GM12878 (cell line): ENCODE measurements around the gene WASF2. TPM values are rescaled to one million over a fixed set of nuclear protein-coding genes. Genes with fewer than 3 reads are reported as not detected.

Source experiments
- ATAC-seq: fragments of 200-7000 bp; cut with Tn5 transposase; 3 replicates; pipeline ENCODE4 v1.9.1; 2020; ENCODE audit warnings: mild to moderate bottlenecking, moderate library complexity
- BruUV-seq: library from RNA; stranded (reverse); fragments of 400-500 nt; replicated peaks from 2 replicates; lab custom pipeline; 2021; lab: Mats Ljungman, UMichigan
- CTCF ChIA-PET: fragments of 300-600 bp; sonication (Branson Sonifier 250); formaldehyde crosslinking; extraction: SDS; loops from one replicate; lab custom pipeline; 2021; ENCODE audit warnings: inconsistent platforms; lab: Yijun Ruan, JAX
- POLR2A ChIA-PET: fragments of 350-600 bp; formaldehyde crosslinking; extraction: SDS; loops from one replicate; lab custom pipeline; 2021; ENCODE audit warnings: inconsistent platforms; lab: Charles Lee
- RAD21 ChIA-PET: fragments of 300-600 bp; sonication (Branson Sonifier 250); formaldehyde crosslinking; loops from one replicate; lab custom pipeline; 2023; ENCODE audit warnings: antibody characterized with exemption; ENCODE audit not compliant: unreplicated experiment; lab: Charles Lee
- SMC1A ChIA-PET: fragments of 300-600 bp; sonication (Branson Sonifier 250); formaldehyde crosslinking; loops from one replicate; lab custom pipeline; 2023; ENCODE audit not compliant: unreplicated experiment, uncharacterized antibody; lab: Charles Lee
- DNase-seq: peaks from one replicate; pipeline ENCODE4 v3.0.0-alpha.2; 2011; ENCODE audit warnings: low read depth, low spot score
- FAIRE-seq: peaks from 3 replicates; lab custom pipeline; 2011; peaks lifted over from hg19 to GRCh38; lab: Jason Lieb, UNC
- H2AFZ ChIP-seq: 2 replicates; pipeline ENCODE4 v1.6.0; 2011; ENCODE audit warnings: low read depth, low read length, control low read depth; ENCODE audit not compliant: control insufficient read depth
- H3K27ac ChIP-seq: 2 replicates; pipeline ENCODE4 v1.5.1; 2011; ENCODE audit warnings: control low read depth; ENCODE audit not compliant: control insufficient read depth, insufficient read depth
- H3K27me3 ChIP-seq, 2 experiments: replicated peaks in 1 of 2; 2 replicates each; pipeline versions ENCODE4 v1.6.0 to v1.6.1; 2011; ENCODE audit warnings: low read length in 1 of 2; ENCODE audit not compliant: control insufficient read depth in 2 of 2, insufficient read depth in 2 of 2
- H3K36me3 ChIP-seq, 2 experiments: 2 replicates each; pipeline ENCODE4 v1.5.1; 2011; ENCODE audit warnings: low read length in 1 of 2; ENCODE audit not compliant: control insufficient read depth in 2 of 2, insufficient read depth in 2 of 2
- H3K4me1 ChIP-seq: 2 replicates; pipeline ENCODE4 v1.6.1; 2011; ENCODE audit warnings: mild to moderate bottlenecking, low read length, moderate library complexity, mixed read lengths; ENCODE audit not compliant: control insufficient read depth, insufficient read depth
- H3K4me2 ChIP-seq: 2 replicates; pipeline ENCODE4 v1.6.0; 2011; ENCODE audit warnings: control low read depth; ENCODE audit not compliant: control insufficient read depth, insufficient read depth
- H3K4me3 ChIP-seq: fragments of 200-600 bp; sonication (generic); 2 replicates; pipeline ENCODE4 v1.5.1; 2016
- H3K79me2 ChIP-seq: 2 replicates; pipeline ENCODE4 v1.6.0; 2011; ENCODE audit warnings: low read length; ENCODE audit not compliant: control insufficient read depth, insufficient read depth
- H3K9ac ChIP-seq: 2 replicates; pipeline ENCODE4 v1.8.0; 2011; ENCODE audit warnings: low read length, control low read depth, mixed read lengths; ENCODE audit not compliant: control insufficient read depth, insufficient read depth
- H3K9me3 ChIP-seq: replicated peaks from 3 replicates; pipeline ENCODE4 v1.5.1; 2011; ENCODE audit warnings: mild to moderate bottlenecking, low read length; ENCODE audit not compliant: control insufficient read depth, insufficient read depth
- H4K20me1 ChIP-seq: 2 replicates; pipeline ENCODE4 v1.6.0; 2011; ENCODE audit not compliant: control insufficient read depth, insufficient read depth
- CBX3 ChIP-seq: fragments of 200-600 bp; sonication (generic); IDR thresholded peaks from 2 replicates; pipeline ENCODE4 v1.6.1; 2016; ENCODE audit warnings: low read depth, borderline replicate concordance
- GATAD2B ChIP-seq: fragments of 450-650 bp; conservative IDR thresholded peaks from 2 replicates; pipeline ENCODE4 v1.6.1; 2017; ENCODE audit warnings: low read depth, mild to moderate bottlenecking, moderate library complexity
- HDAC6 ChIP-seq: fragments of 200-600 bp; sonication (generic); IDR thresholded peaks from one replicate; pipeline ENCODE4 v1.8.0; 2017; ENCODE audit warnings: antibody characterized with exemption; ENCODE audit not compliant: unreplicated experiment
- IRF4 ChIP-seq: IDR thresholded peaks from 2 replicates; pipeline ENCODE4 v1.6.1; 2011; ENCODE audit warnings: low read depth, low read length
- NFYB ChIP-seq: IDR thresholded peaks from 2 replicates; pipeline ENCODE4 v1.6.1; 2011; ENCODE audit warnings: low read depth, mild to moderate bottlenecking, low read length, improper control_type of control experiment, moderate library complexity; ENCODE audit not compliant: insufficient read depth
- SREBF2 ChIP-seq: IDR thresholded peaks from 2 replicates; pipeline ENCODE4 v1.6.1; 2012; ENCODE audit warnings: mild to moderate bottlenecking, low read length
- SUZ12 ChIP-seq: fragments of 200-600 bp; sonication (generic); IDR thresholded peaks from one replicate; pipeline ENCODE4 v1.6.1; 2018; ENCODE audit warnings: antibody characterized with exemption, mild to moderate bottlenecking; ENCODE audit not compliant: unreplicated experiment
- WRNIP1 ChIP-seq: IDR thresholded peaks from 2 replicates; pipeline ENCODE4 v1.6.1; 2011; ENCODE audit warnings: low read depth, low read length, improper control_type of control experiment, borderline replicate concordance
- YBX1 ChIP-seq: fragments of 450-650 bp; IDR thresholded peaks from 2 replicates; pipeline ENCODE4 v1.6.1; 2016; ENCODE audit warnings: antibody characterized with exemption
- WGBS: methylation state at CpG from one replicate; pipeline ENCODE4 v1.1.6; 2016; ENCODE audit warnings: low lambda C conversion rate; ENCODE audit not compliant: insufficient replicate concordance, insufficient coverage; ENCODE audit errors: missing lambda C conversion rate; 5-methylcytosine and 5-hydroxymethylcytosine counted together
- in situ Hi-C: fragments of 300-500 bp; cut with MboI; formaldehyde crosslinking; loops from 9 replicates; pipeline ENCODE4 v1.14.3; 2018; ENCODE audit warnings: mixed read lengths
- intact Hi-C: fragments of 100-400 bp; cut with micrococcal nuclease; formaldehyde crosslinking; loops from one replicate; pipeline ENCODE4 v1.14.2; 2022; ENCODE audit not compliant: unreplicated experiment
- polyA plus RNA-seq, 11 experiments: library from polyadenylated mRNA; depleted of rRNA in 4 of 11; unstranded in 6 of 11; stranded (reverse) in 5 of 11; fragments of >200 nt; fragmentation: Nextera tagmentation in 4 of 11; fragmentation: Illumina TruSeq in 1 of 11; extraction: Ambion mirVana in 4 of 11; extraction: Trizol in 1 of 11; gene quantifications; 1 replicate in 1 of 11; 2 replicates in 10 of 11; pipeline versions ENCODE4 v1.2.1 to v1.2.3, GENCODE V29; 2011 to 2016; ENCODE audit warnings: inconsistent platforms in 2 of 11, missing spikeins in 2 of 11, low read depth in 1 of 11
- total RNA-seq, 4 experiments: library from RNA; depleted of rRNA in 3 of 4; stranded (reverse); fragments of >200 nt in 3 of 4; fragmentation: Illumina TruSeq in 1 of 4; extraction: Trizol in 1 of 4; gene quantifications; 2 replicates each; pipeline versions ENCODE4 v1.2.1 to v1.2.3, GENCODE V29; 2013 to 2021
- TF ChIP-seq, protein P1 (sequence below): IDR thresholded peaks from 2 replicates; pipeline ENCODE4 v1.6.1; 2011; ENCODE audit warnings: low read depth, low read length, improper control_type of control experiment, borderline replicate concordance
- TF ChIP-seq, protein P2 (sequence below): IDR thresholded peaks from 2 replicates; pipeline ENCODE4 v1.6.1; 2011; ENCODE audit warnings: low read depth, mild to moderate bottlenecking, low read length, moderate library complexity, borderline replicate concordance; ENCODE audit errors: extremely low read depth
- TF ChIP-seq, protein P3 (sequence below), 3 experiments: IDR thresholded peaks in 2 of 3; conservative IDR thresholded peaks in 1 of 3; 2 replicates each; pipeline ENCODE4 v1.5.1; 2011; ENCODE audit warnings: low read depth in 3 of 3, low read length in 3 of 3, mild to moderate bottlenecking in 3 of 3, control low read depth in 2 of 3, moderate library complexity in 2 of 3, inconsistent platforms in 1 of 3, mixed read lengths in 1 of 3; ENCODE audit not compliant: control insufficient read depth in 2 of 3, insufficient read depth in 1 of 3; ENCODE audit errors: extremely low read depth in 1 of 3
- TF ChIP-seq, protein P4 (sequence below): fragments of 450-650 bp; conservative IDR thresholded peaks from 2 replicates; pipeline ENCODE4 v1.6.1; 2017; ENCODE audit warnings: mild to moderate bottlenecking, moderate library complexity
- TF ChIP-seq, protein P5 (sequence below): fragments of 450-650 bp; IDR thresholded peaks from 2 replicates; pipeline ENCODE4 v1.6.1; 2016; ENCODE audit warnings: mild to moderate bottlenecking
- TF ChIP-seq, protein P6 (sequence below): IDR thresholded peaks from 2 replicates; pipeline ENCODE4 v1.6.1; 2011; ENCODE audit warnings: mild to moderate bottlenecking, low read depth, low read length, moderate library complexity; ENCODE audit not compliant: insufficient replicate concordance

The WASF2 gene
- total and polyA plus RNA-seq, 10 of the 15 experiments (the other 5 are each of a cell fraction or from before 2014, with no cell fraction given), result 7.0 to 111 (median 37.1) TPM

DNA sequence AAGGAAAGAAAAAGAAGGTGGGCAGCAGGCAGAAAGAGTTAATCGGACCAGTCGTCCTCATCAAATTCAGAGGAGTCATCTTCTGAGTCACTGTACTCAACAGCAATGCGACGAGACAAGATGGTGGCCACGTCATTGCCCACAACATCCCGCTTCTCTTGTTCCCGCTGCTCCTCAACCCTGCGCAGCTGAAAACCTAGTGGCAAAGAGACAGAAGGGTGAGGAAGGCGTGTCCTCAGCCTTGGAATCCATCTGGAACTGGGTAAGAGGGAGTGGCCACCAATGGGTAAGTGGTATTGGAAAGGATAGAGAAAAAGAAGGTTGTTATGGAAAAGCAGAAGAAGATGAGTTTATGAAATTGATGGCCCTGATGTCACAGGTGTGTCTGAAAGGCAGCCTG, 81.8 kb downstream of the WASF2 start:
- Histone ChIP-seq H4K20me1 (no peaks in the 10 kb centered on the region), H3K27ac (no peak overlapping the region)
- CTCF ChIA-PET, result no interaction called here
- ATAC-seq (no peak), DNase-seq (no peak)
- TF ChIP-seq, protein P1, sequence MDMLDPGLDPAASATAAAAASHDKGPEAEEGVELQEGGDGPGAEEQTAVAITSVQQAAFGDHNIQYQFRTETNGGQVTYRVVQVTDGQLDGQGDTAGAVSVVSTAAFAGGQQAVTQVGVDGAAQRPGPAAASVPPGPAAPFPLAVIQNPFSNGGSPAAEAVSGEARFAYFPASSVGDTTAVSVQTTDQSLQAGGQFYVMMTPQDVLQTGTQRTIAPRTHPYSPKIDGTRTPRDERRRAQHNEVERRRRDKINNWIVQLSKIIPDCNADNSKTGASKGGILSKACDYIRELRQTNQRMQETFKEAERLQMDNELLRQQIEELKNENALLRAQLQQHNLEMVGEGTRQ, result no peak
- TF ChIP-seq, protein P2, sequence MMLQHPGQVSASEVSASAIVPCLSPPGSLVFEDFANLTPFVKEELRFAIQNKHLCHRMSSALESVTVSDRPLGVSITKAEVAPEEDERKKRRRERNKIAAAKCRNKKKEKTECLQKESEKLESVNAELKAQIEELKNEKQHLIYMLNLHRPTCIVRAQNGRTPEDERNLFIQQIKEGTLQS, result no peak
- TF ChIP-seq, protein P3, sequence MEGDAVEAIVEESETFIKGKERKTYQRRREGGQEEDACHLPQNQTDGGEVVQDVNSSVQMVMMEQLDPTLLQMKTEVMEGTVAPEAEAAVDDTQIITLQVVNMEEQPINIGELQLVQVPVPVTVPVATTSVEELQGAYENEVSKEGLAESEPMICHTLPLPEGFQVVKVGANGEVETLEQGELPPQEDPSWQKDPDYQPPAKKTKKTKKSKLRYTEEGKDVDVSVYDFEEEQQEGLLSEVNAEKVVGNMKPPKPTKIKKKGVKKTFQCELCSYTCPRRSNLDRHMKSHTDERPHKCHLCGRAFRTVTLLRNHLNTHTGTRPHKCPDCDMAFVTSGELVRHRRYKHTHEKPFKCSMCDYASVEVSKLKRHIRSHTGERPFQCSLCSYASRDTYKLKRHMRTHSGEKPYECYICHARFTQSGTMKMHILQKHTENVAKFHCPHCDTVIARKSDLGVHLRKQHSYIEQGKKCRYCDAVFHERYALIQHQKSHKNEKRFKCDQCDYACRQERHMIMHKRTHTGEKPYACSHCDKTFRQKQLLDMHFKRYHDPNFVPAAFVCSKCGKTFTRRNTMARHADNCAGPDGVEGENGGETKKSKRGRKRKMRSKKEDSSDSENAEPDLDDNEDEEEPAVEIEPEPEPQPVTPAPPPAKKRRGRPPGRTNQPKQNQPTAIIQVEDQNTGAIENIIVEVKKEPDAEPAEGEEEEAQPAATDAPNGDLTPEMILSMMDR (IDR thresholded peaks at IDR 0.05 in 2 of 3, conservative IDR thresholded peaks at IDR 0.05 in 1 of 3; ENCODE audit: control insufficient read depth in 2 of 3, extremely low read depth in 1 of 3, insufficient read depth in 1 of 3, low read depth in 3 of 3, low read length in 3 of 3), result no peak
- TF ChIP-seq, protein P4, sequence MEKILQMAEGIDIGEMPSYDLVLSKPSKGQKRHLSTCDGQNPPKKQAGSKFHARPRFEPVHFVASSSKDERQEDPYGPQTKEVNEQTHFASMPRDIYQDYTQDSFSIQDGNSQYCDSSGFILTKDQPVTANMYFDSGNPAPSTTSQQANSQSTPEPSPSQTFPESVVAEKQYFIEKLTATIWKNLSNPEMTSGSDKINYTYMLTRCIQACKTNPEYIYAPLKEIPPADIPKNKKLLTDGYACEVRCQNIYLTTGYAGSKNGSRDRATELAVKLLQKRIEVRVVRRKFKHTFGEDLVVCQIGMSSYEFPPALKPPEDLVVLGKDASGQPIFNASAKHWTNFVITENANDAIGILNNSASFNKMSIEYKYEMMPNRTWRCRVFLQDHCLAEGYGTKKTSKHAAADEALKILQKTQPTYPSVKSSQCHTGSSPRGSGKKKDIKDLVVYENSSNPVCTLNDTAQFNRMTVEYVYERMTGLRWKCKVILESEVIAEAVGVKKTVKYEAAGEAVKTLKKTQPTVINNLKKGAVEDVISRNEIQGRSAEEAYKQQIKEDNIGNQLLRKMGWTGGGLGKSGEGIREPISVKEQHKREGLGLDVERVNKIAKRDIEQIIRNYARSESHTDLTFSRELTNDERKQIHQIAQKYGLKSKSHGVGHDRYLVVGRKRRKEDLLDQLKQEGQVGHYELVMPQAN, result no peak
- TF ChIP-seq CBX3 (no peak), SREBF2 (no peak), HDAC6 (no peak), NFYB (no peak), GATAD2B (no peak), IRF4 (no peak), YBX1 (no peak), SUZ12 (no peak), WRNIP1 (no peak)
- TF ChIP-seq, protein P5, sequence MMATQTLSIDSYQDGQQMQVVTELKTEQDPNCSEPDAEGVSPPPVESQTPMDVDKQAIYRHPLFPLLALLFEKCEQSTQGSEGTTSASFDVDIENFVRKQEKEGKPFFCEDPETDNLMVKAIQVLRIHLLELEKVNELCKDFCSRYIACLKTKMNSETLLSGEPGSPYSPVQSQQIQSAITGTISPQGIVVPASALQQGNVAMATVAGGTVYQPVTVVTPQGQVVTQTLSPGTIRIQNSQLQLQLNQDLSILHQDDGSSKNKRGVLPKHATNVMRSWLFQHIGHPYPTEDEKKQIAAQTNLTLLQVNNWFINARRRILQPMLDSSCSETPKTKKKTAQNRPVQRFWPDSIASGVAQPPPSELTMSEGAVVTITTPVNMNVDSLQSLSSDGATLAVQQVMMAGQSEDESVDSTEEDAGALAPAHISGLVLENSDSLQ, result no peak
- TF ChIP-seq, protein P6, sequence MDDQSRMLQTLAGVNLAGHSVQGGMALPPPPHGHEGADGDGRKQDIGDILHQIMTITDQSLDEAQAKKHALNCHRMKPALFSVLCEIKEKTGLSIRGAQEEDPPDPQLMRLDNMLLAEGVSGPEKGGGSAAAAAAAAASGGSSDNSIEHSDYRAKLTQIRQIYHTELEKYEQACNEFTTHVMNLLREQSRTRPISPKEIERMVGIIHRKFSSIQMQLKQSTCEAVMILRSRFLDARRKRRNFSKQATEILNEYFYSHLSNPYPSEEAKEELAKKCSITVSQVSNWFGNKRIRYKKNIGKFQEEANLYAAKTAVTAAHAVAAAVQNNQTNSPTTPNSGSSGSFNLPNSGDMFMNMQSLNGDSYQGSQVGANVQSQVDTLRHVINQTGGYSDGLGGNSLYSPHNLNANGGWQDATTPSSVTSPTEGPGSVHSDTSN, result no peak
- TF ChIP-seq, all 136 proteins: peak for 0
- peaks cover 25 to 27% of the 10 kb centered on the region in 2 experiments for H3K36me3 ChIP-seq
- intact Hi-C loops (no loop called here), in situ Hi-C loops (no loop called here)
- peaks cover 14% of the 10 kb centered on the region for H3K4me1 ChIP-seq
- no peaks in the 10 kb centered on the region for H3K79me2 ChIP-seq
- BruUV-seq, result no TSS peak
- WGBS, result 90% methylated on average over 9 of the region's 9 CpGs
- POLR2A ChIA-PET, result no interaction called here
- RAD21 ChIA-PET, result no interaction called here
- no peak overlapping the region for H3K9ac ChIP-seq
- no peak overlapping the region for H2AFZ ChIP-seq
- SMC1A ChIA-PET, result no interaction called here
- H3K9me3 ChIP-seq, result no peaks in the 10 kb centered on the region
- H3K4me2 ChIP-seq, result no peak overlapping the region
- no peak overlapping the region for H3K4me3 ChIP-seq
- no peak for FAIRE-seq
- no peaks in the 10 kb centered on the region for H3K27me3 ChIP-seq
